NT2/D1 (cell line): ENCODE data around the gene TAF11.

Experiments used
- YY1 ChIP-seq: IDR thresholded peaks from 2 replicates; pipeline ENCODE4 v1.6.1; 2011; ENCODE audit not compliant: insufficient read length, insufficient read depth
- ZNF274 ChIP-seq: IDR thresholded peaks from 2 replicates; pipeline ENCODE4 v1.6.1; 2011; ENCODE audit warnings: mild to moderate bottlenecking, low read depth, low read length

GRCh38 chr6:34916348-34916967 is 28.6 kb upstream of the TAF11 start:
- no peak for TF ChIP-seq ZNF274
- TF ChIP-seq YY1, result no peak
